GM19452 (cell line): ENCODE measurements around the gene INSIG2.
"Not testable (repeated sequence)": the region's sequence is repeated elsewhere in the genome, so short reads cannot be mapped to it uniquely, and the experiment has no call there.

Source experiments
- ATAC-seq: cut with Tn5 transposase; IDR thresholded peaks from one replicate; pipeline ENCODE4 v1.9.1; 2021; ENCODE audit not compliant: unreplicated experiment

The INSIG2 gene

GRCh38 chr2:118059919-118060478, 28.3 kb upstream of the INSIG2 start:
- ATAC-seq = no peak

GRCh38 chr2:118061135-118061955, 26.9 kb upstream of the INSIG2 start:
- ATAC-seq = no peak

- ATAC-seq = no peak
Measured at GRCh38 chr2:118062048-118062447, 26.2 kb upstream of the INSIG2 start.

- ATAC-seq = no peak
Measured at GRCh38 chr2:118062669-118063068, 25.6 kb upstream of the INSIG2 start.

GRCh38 chr2:118065015-118065706, 23.1 kb upstream of the INSIG2 start:
- ATAC-seq = no peak

- ATAC-seq = no peak
Measured at GRCh38 chr2:118065921-118066511, 22.3 kb upstream of the INSIG2 start.

- ATAC-seq = no peak
Measured at GRCh38 chr2:118077636-118078247, 10.5 kb upstream of the INSIG2 start.

- no peak for ATAC-seq
Measured at GRCh38 chr2:118078734-118079133, 9.5 kb upstream of the INSIG2 start.

GRCh38 chr2:118084491-118085089, 3.7 kb upstream of the INSIG2 start:
- ATAC-seq = no peak

GRCh38 chr2:118085173-118086023, 2.9 kb upstream of the INSIG2 start:
- ATAC-seq = no peak

- ATAC-seq = no peak
Measured at GRCh38 chr2:118086024-118086633, 2.1 kb upstream of the INSIG2 start.

GRCh38 chr2:118089139-118089800, 999 bp downstream of the INSIG2 start:
- no peak for ATAC-seq

GRCh38 chr2:118090387-118091139, 2.3 kb downstream of the INSIG2 start:
- ATAC-seq = no peak

- ATAC-seq = no peak
Measured at GRCh38 chr2:118091140-118091478, 2.8 kb downstream of the INSIG2 start.

GRCh38 chr2:118091631-118092030, 3.4 kb downstream of the INSIG2 start:
- no peak for ATAC-seq

GRCh38 chr2:118094102-118094501, 5.8 kb downstream of the INSIG2 start:
- not testable (repeated sequence) for ATAC-seq

- ATAC-seq = no peak
Measured at GRCh38 chr2:118094503-118094902, 6.2 kb downstream of the INSIG2 start.

GRCh38 chr2:118095610-118096009, 7.3 kb downstream of the INSIG2 start:
- ATAC-seq = no peak
